SK-N-SH treated with all-trans-retinoic acid at 6 μM for 48 hours (cell line): ENCODE results near the gene CNTN1.

ENCODE experiments used
- ARNTL ChIP-seq: fragments of 450-650 bp; formaldehyde crosslinking; IDR thresholded peaks from 2 replicates; pipeline ENCODE4 v1.5.0; 2020; ENCODE audit warnings: low read depth, mild to moderate bottlenecking, moderate library complexity, borderline replicate concordance
- CREB5 ChIP-seq: fragments of 250-450 bp; sonication (Bioruptor Pico); IDR thresholded peaks from 2 replicates; pipeline ENCODE4 v1.5.1; 2020; ENCODE audit warnings: low read depth, mild to moderate bottlenecking, moderate library complexity
- PATZ1 ChIP-seq: fragments of 250-450 bp; sonication (Bioruptor Pico); IDR thresholded peaks from 2 replicates; pipeline ENCODE4 v1.8.0; 2020; ENCODE audit warnings: mild to moderate bottlenecking, moderate library complexity, borderline replicate concordance
- RARB ChIP-seq: fragments of 250-450 bp; sonication (Bioruptor Pico); IDR thresholded peaks from 2 replicates; pipeline ENCODE4 v1.8.0; 2021; ENCODE audit warnings: mild to moderate bottlenecking, moderate library complexity
- TSHZ2 ChIP-seq: fragments of 250-450 bp; sonication (Bioruptor Pico); IDR thresholded peaks from 2 replicates; pipeline ENCODE4 v1.5.0; 2020; ENCODE audit warnings: mild to moderate bottlenecking, moderate library complexity
- ZFP30 ChIP-seq: fragments of 450-650 bp; formaldehyde crosslinking; IDR thresholded peaks from 2 replicates; pipeline ENCODE4 v1.5.0; 2022; ENCODE audit warnings: mild to moderate bottlenecking, moderate library complexity
- ZNF8 ChIP-seq: fragments of 450-650 bp; formaldehyde crosslinking; IDR thresholded peaks from 2 replicates; pipeline ENCODE4 v1.5.0; 2020; ENCODE audit warnings: mild to moderate bottlenecking, moderate library complexity

GRCh38 chr12:41089438-41089837 lies 397.2 kb downstream of the CNTN1 start:
- no peak for TF ChIP-seq ZFP30 (CRISPR knock-in tag)
- no peak for TF ChIP-seq ARNTL (CRISPR knock-in tag)
- TF ChIP-seq TSHZ2 (CRISPR knock-in tag): no peak
- no peak for TF ChIP-seq CREB5 (CRISPR knock-in tag)
- TF ChIP-seq RARB (CRISPR knock-in tag): no peak
- no peak for TF ChIP-seq PATZ1 (CRISPR knock-in tag)
- no peak for TF ChIP-seq ZNF8
